Stomach (tissue), 4 donors: ENCODE measurements around the gene CNN1.

Experiments
- POLR2A ChIP-seq, 4 donors: fragments of 450-650 bp; IDR thresholded peaks; one replicate each; pipeline ENCODE4 v1.6.1; 2016; ENCODE audit warnings: antibody characterized with exemption in 4 of 4, control low read depth in 2 of 4, mild to moderate bottlenecking in 1 of 4, moderate library complexity in 1 of 4
- TF ChIP-seq, protein P1 (sequence below), 7 experiments: fragments of 450-650 bp in 4 of 7; fragments of 200-600 bp in 3 of 7; sonication (generic) in 3 of 7; IDR thresholded peaks; one replicate each; pipeline ENCODE4 v1.5.1; 2016 to 2019; ENCODE audit warnings: antibody characterized with exemption in 7 of 7, control low read depth in 2 of 7, mild to moderate bottlenecking in 1 of 7

DNA sequence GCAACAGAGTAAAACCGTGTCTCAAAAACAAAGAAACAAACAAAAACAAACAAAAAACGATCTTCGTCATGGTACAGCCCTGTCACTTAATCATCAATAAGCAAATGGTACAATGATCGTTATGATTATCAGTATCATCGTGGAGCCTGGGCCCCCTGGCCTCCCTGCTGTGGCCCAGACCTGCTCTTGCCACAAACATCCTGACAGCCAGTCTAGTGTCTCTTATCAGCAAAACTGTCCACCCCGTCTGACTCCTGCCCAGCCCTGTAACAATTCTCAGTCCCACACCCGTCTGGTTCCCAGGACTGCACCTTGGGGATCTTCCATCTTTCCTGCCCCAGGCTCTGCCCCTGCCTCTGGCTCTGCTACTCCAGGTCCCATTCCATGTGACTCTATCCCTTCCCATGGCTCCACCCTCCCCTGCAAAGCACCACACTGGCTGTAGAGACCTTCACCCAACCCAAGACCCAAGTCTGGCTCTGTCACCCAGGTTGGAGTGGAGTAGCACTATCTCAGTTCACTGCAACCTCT is 38.7 kb upstream of the CNN1 start:
- TF ChIP-seq, protein P1, sequence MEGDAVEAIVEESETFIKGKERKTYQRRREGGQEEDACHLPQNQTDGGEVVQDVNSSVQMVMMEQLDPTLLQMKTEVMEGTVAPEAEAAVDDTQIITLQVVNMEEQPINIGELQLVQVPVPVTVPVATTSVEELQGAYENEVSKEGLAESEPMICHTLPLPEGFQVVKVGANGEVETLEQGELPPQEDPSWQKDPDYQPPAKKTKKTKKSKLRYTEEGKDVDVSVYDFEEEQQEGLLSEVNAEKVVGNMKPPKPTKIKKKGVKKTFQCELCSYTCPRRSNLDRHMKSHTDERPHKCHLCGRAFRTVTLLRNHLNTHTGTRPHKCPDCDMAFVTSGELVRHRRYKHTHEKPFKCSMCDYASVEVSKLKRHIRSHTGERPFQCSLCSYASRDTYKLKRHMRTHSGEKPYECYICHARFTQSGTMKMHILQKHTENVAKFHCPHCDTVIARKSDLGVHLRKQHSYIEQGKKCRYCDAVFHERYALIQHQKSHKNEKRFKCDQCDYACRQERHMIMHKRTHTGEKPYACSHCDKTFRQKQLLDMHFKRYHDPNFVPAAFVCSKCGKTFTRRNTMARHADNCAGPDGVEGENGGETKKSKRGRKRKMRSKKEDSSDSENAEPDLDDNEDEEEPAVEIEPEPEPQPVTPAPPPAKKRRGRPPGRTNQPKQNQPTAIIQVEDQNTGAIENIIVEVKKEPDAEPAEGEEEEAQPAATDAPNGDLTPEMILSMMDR (IDR thresholded peaks at IDR 0.05) = no peak
- TF ChIP-seq POLR2A (IDR thresholded peaks at IDR 0.05) = no peak
